HepG2 (cell line): ENCODE results near the gene SIVA1. TPM values are rescaled to one million over a fixed set of nuclear protein-coding genes. Genes with fewer than 3 reads are reported as not detected.
A peak's percentile ranks its signal among the peaks of the same experiment; 100 is the strongest.

Source experiments
- ATAC-seq: fragments of 200-7000 bp; cut with Tn5 transposase; 3 replicates; pipeline ENCODE4 v1.9.1; 2020; ENCODE audit warnings: mild to moderate bottlenecking, moderate library complexity
- BruUV-seq: library from RNA; stranded (reverse); fragments of 400-500 nt; replicated peaks from 2 replicates; lab custom pipeline; 2021; lab: Mats Ljungman, UMichigan
- CTCF ChIA-PET: fragments of 300-600 bp; formaldehyde crosslinking; extraction: SDS; loops from one replicate; lab custom pipeline; 2021; ENCODE audit warnings: low total read pairs, inconsistent platforms, low intra/inter-chr PET ratio; lab: Yijun Ruan, JAX
- POLR2A ChIA-PET: fragments of 350-600 bp; sonication (Branson Sonifier 250); formaldehyde crosslinking; loops from one replicate; lab custom pipeline; 2020; ENCODE audit warnings: antibody characterized with exemption, inconsistent platforms; lab: Yijun Ruan, JAX
- DNase-seq: peaks from one replicate; pipeline ENCODE4 v3.0.0-alpha.2; 2015; ENCODE audit warnings: low spot score
- FAIRE-seq: peaks from 3 replicates; lab custom pipeline; 2011; peaks lifted over from hg19 to GRCh38; lab: Jason Lieb, UNC
- H2AFZ ChIP-seq: one replicate; pipeline ENCODE4 v1.6.1; 2011; ENCODE audit warnings: low read length, inconsistent platforms
- H3K27ac ChIP-seq: fragments of 300-600 bp; 3 replicates; pipeline ENCODE4 v1.8.0; 2011; ENCODE audit warnings: mixed run types, mild to moderate bottlenecking, mixed read lengths, low read length, inconsistent platforms; ENCODE audit not compliant: insufficient read depth; ENCODE audit errors: extremely low read length
- H3K27me3 ChIP-seq, 2 experiments: fragments of 200-600 bp in 1 of 2; 2 replicates in 1 of 2; 3 replicates in 1 of 2; pipeline versions ENCODE4 v1.6.0 to v1.8.0; 2011; ENCODE audit warnings: low read length in 2 of 2, mild to moderate bottlenecking in 2 of 2, moderate library complexity in 2 of 2, inconsistent platforms in 1 of 2; ENCODE audit not compliant: insufficient read depth in 2 of 2, control insufficient read depth in 1 of 2
- H3K36me3 ChIP-seq, 2 experiments: fragments of 200-600 bp in 1 of 2; replicated peaks in 1 of 2; 2 replicates in 1 of 2; 3 replicates in 1 of 2; pipeline versions ENCODE4 v1.5.1 to v1.8.0; 2011; ENCODE audit warnings: low read length in 2 of 2, inconsistent platforms in 1 of 2; ENCODE audit not compliant: insufficient read depth in 2 of 2, control insufficient read depth in 1 of 2
- H3K4me1 ChIP-seq: 2 replicates; pipeline ENCODE4 v1.5.1; 2012; ENCODE audit warnings: low read length, inconsistent platforms; ENCODE audit not compliant: insufficient read depth
- H3K4me2 ChIP-seq: 2 replicates; pipeline ENCODE4 v1.6.0; 2011; ENCODE audit warnings: low read depth, low read length, inconsistent platforms
- H3K4me3 ChIP-seq, 3 experiments: fragments of 200-600 bp in 1 of 3; sonication (generic), shearing (Covaris generic) in 1 of 3; replicated peaks in 1 of 3; 2 replicates each; pipeline ENCODE4 v1.5.1; 2011 to 2016; ENCODE audit warnings: low read length in 3 of 3, inconsistent platforms in 2 of 3, low read depth in 2 of 3, mild to moderate bottlenecking in 2 of 3, control low read depth in 1 of 3, mixed read lengths in 1 of 3; ENCODE audit not compliant: insufficient read depth in 1 of 3
- H3K79me2 ChIP-seq: one replicate; pipeline ENCODE4 v1.6.1; 2011; ENCODE audit warnings: low read length, inconsistent platforms; ENCODE audit not compliant: insufficient read depth
- H3K9ac ChIP-seq: 2 replicates; pipeline ENCODE4 v1.6.0; 2011; ENCODE audit warnings: mild to moderate bottlenecking, low read depth, low read length, inconsistent platforms; ENCODE audit not compliant: insufficient read depth
- H3K9me3 ChIP-seq: 2 replicates; pipeline ENCODE4 v1.5.1; 2012; ENCODE audit warnings: mild to moderate bottlenecking, low read length
- H4K20me1 ChIP-seq: 2 replicates; pipeline ENCODE4 v1.6.0; 2011; ENCODE audit warnings: inconsistent platforms, mild to moderate bottlenecking, low read length, moderate library complexity; ENCODE audit not compliant: insufficient read depth
- AGO2 ChIP-seq: fragments of 200-400 bp; formaldehyde crosslinking; optimal IDR thresholded peaks from 2 replicates; pipeline ENCODE3; 2017; ENCODE audit warnings: mild to moderate bottlenecking, low read depth, low read length, moderate library complexity
- FOXA3 ChIP-seq: IDR thresholded peaks from 2 replicates; pipeline ENCODE4 v1.6.1; 2016; ENCODE audit warnings: missing genetic modification reagents, missing compliant biosample characterization
- HIC2 ChIP-seq: sonication (generic); formaldehyde crosslinking; IDR thresholded peaks from 2 replicates; pipeline ENCODE4 v1.9.0; 2022; ENCODE audit warnings: low read depth, missing genetic modification reagents
- MNT ChIP-seq: fragments of 450-650 bp; IDR thresholded peaks from 2 replicates; pipeline ENCODE4 v1.6.1; 2016
- RBFOX2 ChIP-seq: fragments of 200-400 bp; formaldehyde crosslinking; IDR thresholded peaks from 2 replicates; pipeline ENCODE4 v1.6.1; 2017; ENCODE audit warnings: low read depth, mild to moderate bottlenecking, low read length
- TAF1 ChIP-seq: sonication (generic); formaldehyde crosslinking; IDR thresholded peaks from 2 replicates; pipeline ENCODE4 v1.4.0; 2020; ENCODE audit warnings: missing genetic modification reagents
- ZC3H4 ChIP-seq: sonication (generic); formaldehyde crosslinking; IDR thresholded peaks from 2 replicates; pipeline ENCODE4 v1.4.0; 2020; ENCODE audit warnings: missing genetic modification reagents, borderline replicate concordance
- ZFP90 ChIP-seq: sonication (generic); formaldehyde crosslinking; IDR thresholded peaks from 2 replicates; pipeline ENCODE4 v1.8.0; 2022; ENCODE audit warnings: missing genetic modification reagents, mild to moderate bottlenecking, inconsistent platforms, borderline replicate concordance
- ZNF350 ChIP-seq: sonication (generic); formaldehyde crosslinking; IDR thresholded peaks from 2 replicates; pipeline ENCODE4 v1.4.0; 2020; ENCODE audit warnings: mild to moderate bottlenecking, low read depth, missing genetic modification reagents, borderline replicate concordance
- WGBS: methylation state at CpG from one replicate; pipeline ENCODE4 v1.1.6; 2017; ENCODE audit warnings: low lambda C conversion rate; 5-methylcytosine and 5-hydroxymethylcytosine counted together
- in situ Hi-C: cut with HindIII; loops from 2 replicates; pipeline ENCODE4 v1.10.0; 2017; ENCODE audit warnings: low pct_unique_long_range_greater_than_20kb; ENCODE audit not compliant: extremely low pct_ligation_motif_present
- intact Hi-C: fragments of 100-400 bp; cut with micrococcal nuclease; formaldehyde crosslinking; loops from one replicate; pipeline ENCODE4 v1.10.0; 2022; ENCODE audit not compliant: unreplicated experiment
- polyA plus RNA-seq, 8 experiments: library from polyadenylated mRNA; depleted of rRNA in 3 of 8; stranded (reverse) in 7 of 8; unstranded in 1 of 8; fragments of >200 nt; fragmentation: Illumina TruSeq in 4 of 8; extraction: Trizol in 4 of 8; gene quantifications; 2 replicates each; pipeline versions ENCODE4 v1.2.1 to v1.2.3, GENCODE V29; 2011 to 2016; ENCODE audit warnings: low read depth in 4 of 8, missing spikeins in 1 of 8, mixed read lengths in 1 of 8; ENCODE audit not compliant: insufficient read depth in 1 of 8
- total RNA-seq, 5 experiments: library from RNA; depleted of rRNA; stranded (reverse); fragments of >200 nt; fragmentation: Illumina TruSeq; extraction: Trizol; gene quantifications; 2 replicates each; pipeline ENCODE4 v1.2.3, GENCODE V29; 2016; ENCODE audit warnings: low read depth in 1 of 5

SIVA1 gene
- total and polyA plus RNA-seq, 2 of the 13 experiments (the other 11 are each of a cell fraction or from before 2014, with no cell fraction given): 123 to 186 TPM

GRCh38 chr14:104788161-104788818 is 35.3 kb downstream of the SIVA1 start:
- ATAC-seq (no peak), DNase-seq (no peak), FAIRE-seq (no peak)
- in situ Hi-C loops (no loop called here), intact Hi-C loops (no loop called here)
- BruUV-seq: no TSS peak
- H3K36me3 ChIP-seq: peaks cover 16 to 25% of the 10 kb centered on the region in 2 experiments; a peak in 3 of 5 replicates
- H3K4me3 ChIP-seq: no peak overlapping the region
- peaks cover 22% of the 10 kb centered on the region for H3K4me1 ChIP-seq
- no peak overlapping the region for H2AFZ ChIP-seq
- no peaks in the 10 kb centered on the region for H3K27me3 ChIP-seq
- ChIA-PET POLR2A (no interaction called here), CTCF (no interaction called here)
- TF ChIP-seq FOXA3 (CRISPR knock-in tag) (no peak), ZFP90 (CRISPR knock-in tag) (no peak), TAF1 (CRISPR knock-in tag) (no peak)
- H3K9ac ChIP-seq: no peak overlapping the region
- H3K4me2 ChIP-seq: no peak overlapping the region
- peaks cover 9% of the 10 kb centered on the region for H3K79me2 ChIP-seq
- H4K20me1 ChIP-seq: peaks cover 8% of the 10 kb centered on the region; the same call in 1 of the 2 replicates
- H3K9me3 ChIP-seq: no peaks in the 10 kb centered on the region
- H3K27ac ChIP-seq: no peak overlapping the region
- 100% methylated on average over 5 of the region's 14 CpGs for WGBS

- ATAC-seq (no peak), DNase-seq (no peak)
- POLR2A ChIA-PET: no interaction called here
Measured at GRCh38 chr14:104788873-104789663, 36.1 kb downstream of the SIVA1 start.

More at GRCh38 chr14:104788873-104789663, 36.1 kb downstream of the SIVA1 start:
- Histone ChIP-seq H3K9me3 (no peaks in the 10 kb centered on the region), H4K20me1 (peaks cover 16% of the 10 kb centered on the region), H3K4me2 (no peak overlapping the region), H3K4me1 (peaks cover 30% of the 10 kb centered on the region), H3K4me3 (no peak overlapping the region), H3K79me2 (peaks cover 17% of the 10 kb centered on the region), H2AFZ (no peak overlapping the region), H3K9ac (0 out of 2 replicates have a peak overlapping the region, but pooled peaks have one; percentile 3), H3K27ac (peak overlapping the region; percentile 26), H3K36me3 (peaks cover 16 to 25% of the 10 kb centered on the region in 2 experiments; a peak in 3 of 5 replicates), H3K27me3 (no peaks in the 10 kb centered on the region)
- in situ Hi-C loops: no loop called here
- TF ChIP-seq ZC3H4 (CRISPR knock-in tag) (no peak), ZNF350 (CRISPR knock-in tag) (no peak), RBFOX2 (peak; percentile 69), MNT (no peak), HIC2 (CRISPR knock-in tag) (no peak), AGO2 (peak; percentile 69), ZFP90 (CRISPR knock-in tag) (no peak)
- FAIRE-seq: no peak
- intact Hi-C loops: no loop called here
- BruUV-seq: no TSS peak
- CTCF ChIA-PET: no interaction called here
- WGBS: 94% methylated on average over 26 of the region's 39 CpGs
